CD14-positive monocyte (primary cell): ENCODE results near the gene SLC24A4. TPM values are rescaled to one million over a fixed set of nuclear protein-coding genes. Genes with fewer than 3 reads are reported as not detected.
A peak's percentile ranks its signal among the peaks of the same experiment; 100 is the strongest.
"Not testable (repeated sequence)": the region's sequence is repeated elsewhere in the genome, so short reads cannot be mapped to it uniquely, and the experiment has no call there.

Experiments
- DNase-seq, 3 donors: peaks; one replicate each; pipeline ENCODE4 v3.0.0-alpha.2; 2011 to 2022
- H2AFZ ChIP-seq: 2 replicates; pipeline ENCODE4 v1.6.0; 2012; ENCODE audit warnings: mild to moderate bottlenecking, low read depth, low read length, inconsistent platforms; ENCODE audit not compliant: insufficient read depth, poor library complexity, severe bottlenecking
- H3K27ac ChIP-seq, 2 donors: 1 replicate in 1 of 2; 2 replicates in 1 of 2; pipeline ENCODE4 v1.5.1; 2012 to 2013; ENCODE audit warnings: low read length in 2 of 2, control low read depth in 1 of 2, inconsistent platforms in 1 of 2, low read depth in 1 of 2, mild to moderate bottlenecking in 1 of 2
- H3K27me3 ChIP-seq, 2 donors: one replicate each; pipeline versions ENCODE4 v1.6.0 to v1.6.1; 2011 to 2013; ENCODE audit warnings: low read length in 2 of 2; ENCODE audit not compliant: control insufficient read depth in 2 of 2, insufficient read depth in 2 of 2
- H3K36me3 ChIP-seq, 2 donors: replicated peaks in 1 of 2; 1 replicate in 1 of 2; 2 replicates in 1 of 2; pipeline versions ENCODE4 v1.5.1 to v1.6.1; 2012 to 2013; ENCODE audit warnings: low read length in 2 of 2, control low read depth in 1 of 2, inconsistent platforms in 1 of 2, mild to moderate bottlenecking in 1 of 2; ENCODE audit not compliant: insufficient read depth in 2 of 2, control insufficient read depth in 1 of 2
- H3K4me1 ChIP-seq, 2 donors: 1 replicate in 1 of 2; 2 replicates in 1 of 2; pipeline versions ENCODE4 v1.5.1 to v1.6.1; 2012 to 2013; ENCODE audit warnings: low read length in 2 of 2, control low read depth in 1 of 2, inconsistent platforms in 1 of 2, mild to moderate bottlenecking in 1 of 2, moderate library complexity in 1 of 2; ENCODE audit not compliant: insufficient read depth in 2 of 2, control insufficient read depth in 1 of 2
- H3K4me2 ChIP-seq: replicated peaks from 2 replicates; pipeline ENCODE3; 2012; ENCODE audit warnings: low read length, moderate library complexity, mild to moderate bottlenecking; ENCODE audit not compliant: poor library complexity, severe bottlenecking; ENCODE audit errors: extremely low read depth
- H3K4me3 ChIP-seq, 3 experiments: fragments of 200-600 bp in 1 of 3; sonication (generic) in 1 of 3; replicated peaks in 1 of 3; 1 replicate in 2 of 3; 2 replicates in 1 of 3; pipeline ENCODE4 v1.5.1; 2011 to 2013; ENCODE audit warnings: low read length in 3 of 3, mild to moderate bottlenecking in 3 of 3, control low read depth in 2 of 3, low read depth in 2 of 3, inconsistent platforms in 1 of 3, moderate library complexity in 1 of 3
- H3K79me2 ChIP-seq: 2 replicates; pipeline ENCODE4 v1.6.0; 2012; ENCODE audit warnings: mild to moderate bottlenecking, control low read depth, inconsistent platforms, low read length, moderate library complexity; ENCODE audit not compliant: insufficient read depth
- H3K9ac ChIP-seq: 2 replicates; pipeline ENCODE4 v1.6.0; 2017; ENCODE audit warnings: low read length, mild to moderate bottlenecking; ENCODE audit not compliant: insufficient read depth, poor library complexity, severe bottlenecking
- H3K9me3 ChIP-seq, 2 donors: replicated peaks in 1 of 2; 1 replicate in 1 of 2; 2 replicates in 1 of 2; pipeline versions ENCODE4 v1.5.1 to v1.6.1; 2012 to 2013; ENCODE audit warnings: low read length in 2 of 2, control low read depth in 1 of 2; ENCODE audit not compliant: control insufficient read depth in 1 of 2, insufficient read depth in 1 of 2
- H4K20me1 ChIP-seq: 2 replicates; pipeline ENCODE4 v1.6.0; 2012; ENCODE audit warnings: mild to moderate bottlenecking, low read length, control low read depth, moderate library complexity; ENCODE audit not compliant: insufficient read depth
- H3K27ac Mint-ChIP-seq, 7 donors: one replicate each; pipeline ENCODE4 v1.8.0; 2020; ENCODE audit warnings: mild to moderate bottlenecking in 7 of 7, mixed read lengths in 7 of 7, moderate library complexity in 6 of 7, inconsistent platforms in 2 of 7
- H3K27me3 Mint-ChIP-seq, 3 donors: one replicate each; pipeline ENCODE4 v1.8.0; 2021 to 2022; ENCODE audit warnings: low read depth in 3 of 3, mild to moderate bottlenecking in 3 of 3, mixed read lengths in 3 of 3, moderate library complexity in 3 of 3, inconsistent platforms in 1 of 3
- H3K36me3 Mint-ChIP-seq, 2 donors: one replicate each; pipeline ENCODE4 v1.8.0; 2020; ENCODE audit warnings: mixed read lengths in 2 of 2, inconsistent platforms in 1 of 2, mild to moderate bottlenecking in 1 of 2
- H3K4me1 Mint-ChIP-seq: one replicate; pipeline ENCODE4 v1.8.0; 2020; ENCODE audit warnings: mild to moderate bottlenecking, mixed read lengths
- H3K4me3 Mint-ChIP-seq, 2 donors: one replicate each; pipeline ENCODE4 v1.8.0; 2020; ENCODE audit warnings: mild to moderate bottlenecking in 2 of 2, mixed read lengths in 2 of 2, moderate library complexity in 1 of 2
- H3K9me3 Mint-ChIP-seq, 7 donors: one replicate each; pipeline ENCODE4 v1.8.0; 2020 to 2022; ENCODE audit warnings: mixed read lengths in 7 of 7, mild to moderate bottlenecking in 6 of 7, moderate library complexity in 6 of 7, inconsistent platforms in 2 of 7
- WGBS: methylation state at CpG from one replicate; pipeline ENCODE4 v1.1.5; 2013; ENCODE audit warnings: missing lambda C conversion rate; ENCODE audit not compliant: insufficient coverage; 5-methylcytosine and 5-hydroxymethylcytosine counted together
- intact Hi-C, 2 donors: fragments of 100-400 bp; cut with micrococcal nuclease; formaldehyde crosslinking; loops; one replicate each; pipeline versions ENCODE4 v1.15.0 to v1.15.1; 2023
- polyA plus RNA-seq, 3 donors: library from polyadenylated mRNA; depleted of rRNA in 1 of 3; unstranded in 2 of 3; stranded (reverse) in 1 of 3; fragments of 300-500 nt in 2 of 3; fragments of >200 nt in 1 of 3; fragmentation: Illumina TruSeq in 2 of 3; gene quantifications; 1 replicate in 2 of 3; 2 replicates in 1 of 3; pipeline ENCODE4 v1.2.3, GENCODE V29; 2012 to 2021
- TF ChIP-seq, protein P1 (sequence below): fragments of 200-600 bp; IDR thresholded peaks from one replicate; pipeline ENCODE4 v1.8.0; 2022; ENCODE audit warnings: antibody characterized with exemption, mild to moderate bottlenecking

The SLC24A4 gene
- polyA plus RNA-seq, 3 donors = 20.0 to 41.9 (median 26.5) TPM

DNA sequence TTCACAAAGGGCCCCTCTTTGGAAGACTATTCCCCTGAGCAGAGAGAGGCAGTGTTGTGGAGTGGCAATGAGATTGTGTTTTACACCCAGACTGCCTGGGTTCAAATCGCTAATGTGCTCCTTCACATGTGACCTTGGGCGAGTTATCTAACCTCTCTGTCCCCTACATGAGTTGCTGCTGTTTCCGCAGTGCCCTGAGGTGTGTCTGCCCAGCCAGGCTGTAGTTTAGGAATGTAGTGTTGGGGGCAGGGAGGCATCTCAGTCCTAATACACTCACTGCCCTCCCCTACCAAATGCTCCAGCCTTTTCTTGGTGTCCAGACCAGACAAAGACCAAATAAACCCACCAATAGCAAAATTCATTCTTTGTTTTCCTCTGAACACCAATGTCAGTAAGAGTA, 78.6 kb downstream of the SLC24A4 start:
- peaks cover 6 to 7% of the 10 kb centered on the region in 2 donors for H3K9me3 ChIP-seq
- H3K36me3 Mint-ChIP-seq = peaks cover 21 to 31% of the 10 kb centered on the region in 2 donors
- H3K27me3 Mint-ChIP-seq = peaks cover 0 to 1% (median 0%) of the 10 kb centered on the region in 3 donors
- peak overlapping the region; percentile 42 for H3K9ac ChIP-seq
- peak overlapping the region in 1 of 3 experiments; percentile 43 for H3K4me3 ChIP-seq
- H3K36me3 ChIP-seq = no peaks in the 10 kb centered on the region
- H3K79me2 ChIP-seq = peaks cover 14% of the 10 kb centered on the region
- peaks cover 94% of the 10 kb centered on the region for H3K4me1 Mint-ChIP-seq
- no peaks in the 10 kb centered on the region for H3K27me3 ChIP-seq
- no peak for DNase-seq
- peaks cover 99% of the 10 kb centered on the region in 2 donors for H3K4me1 ChIP-seq
- no CpG with 5 or more reads among the region's 3 CpGs for WGBS
- H3K4me3 Mint-ChIP-seq = no peak overlapping the region
- TF ChIP-seq, protein P1, sequence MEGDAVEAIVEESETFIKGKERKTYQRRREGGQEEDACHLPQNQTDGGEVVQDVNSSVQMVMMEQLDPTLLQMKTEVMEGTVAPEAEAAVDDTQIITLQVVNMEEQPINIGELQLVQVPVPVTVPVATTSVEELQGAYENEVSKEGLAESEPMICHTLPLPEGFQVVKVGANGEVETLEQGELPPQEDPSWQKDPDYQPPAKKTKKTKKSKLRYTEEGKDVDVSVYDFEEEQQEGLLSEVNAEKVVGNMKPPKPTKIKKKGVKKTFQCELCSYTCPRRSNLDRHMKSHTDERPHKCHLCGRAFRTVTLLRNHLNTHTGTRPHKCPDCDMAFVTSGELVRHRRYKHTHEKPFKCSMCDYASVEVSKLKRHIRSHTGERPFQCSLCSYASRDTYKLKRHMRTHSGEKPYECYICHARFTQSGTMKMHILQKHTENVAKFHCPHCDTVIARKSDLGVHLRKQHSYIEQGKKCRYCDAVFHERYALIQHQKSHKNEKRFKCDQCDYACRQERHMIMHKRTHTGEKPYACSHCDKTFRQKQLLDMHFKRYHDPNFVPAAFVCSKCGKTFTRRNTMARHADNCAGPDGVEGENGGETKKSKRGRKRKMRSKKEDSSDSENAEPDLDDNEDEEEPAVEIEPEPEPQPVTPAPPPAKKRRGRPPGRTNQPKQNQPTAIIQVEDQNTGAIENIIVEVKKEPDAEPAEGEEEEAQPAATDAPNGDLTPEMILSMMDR = no peak
- H2AFZ ChIP-seq = no peak overlapping the region
- H3K9me3 Mint-ChIP-seq = peaks cover 4 to 21% (median 9%) of the 10 kb centered on the region in 7 donors
- intact Hi-C loops = loop anchor here in 1 of 2 donors (2.0 kb wide), 1 partner anchor 15 kb away; no protein-coding TSS in a partner anchor
- peak overlapping the region; percentile 92 to 98 (median 94) for H3K27ac Mint-ChIP-seq
- H4K20me1 ChIP-seq = no peaks in the 10 kb centered on the region
- peak overlapping the region; percentile 30 for H3K4me2 ChIP-seq
- H3K27ac ChIP-seq = peak overlapping the region; percentile 77 to 85

GRCh38 chr14:92402500-92402899, 79.5 kb downstream of the SLC24A4 start:
- Histone ChIP-seq H3K4me1 (peaks cover 98 to 99% of the 10 kb centered on the region in 2 donors), H3K79me2 (peaks cover 14% of the 10 kb centered on the region), H3K4me3 (peak overlapping the region in 1 of 3 experiments; percentile 43), H3K27ac (peak overlapping the region; percentile 37 to 85)
- 100% methylated on average over 1 of the region's 1 CpG for WGBS
- H3K27me3 ChIP-seq, DNase-seq, H2AFZ ChIP-seq, H4K20me1 ChIP-seq, H3K4me3 Mint-ChIP-seq, H3K4me2 ChIP-seq, H3K9ac ChIP-seq, H3K27me3 Mint-ChIP-seq, intact Hi-C loops, H3K9me3 ChIP-seq, H3K36me3 ChIP-seq: not testable (repeated sequence)
- H3K27ac Mint-ChIP-seq = peak overlapping the region; percentile 79 to 98 (median 94)
- peaks cover 29 to 38% of the 10 kb centered on the region in 2 donors for H3K36me3 Mint-ChIP-seq
- peaks cover 94% of the 10 kb centered on the region for H3K4me1 Mint-ChIP-seq
- H3K9me3 Mint-ChIP-seq = peaks cover 9 to 28% (median 17%) of the 10 kb centered on the region in 7 donors
